GM21619 (cell line): ENCODE results near the gene SRGN.

Experiments used
- ATAC-seq: cut with Tn5 transposase; IDR thresholded peaks from one replicate; pipeline ENCODE4 v1.9.1; 2021; ENCODE audit not compliant: unreplicated experiment

The SRGN gene

DNA sequence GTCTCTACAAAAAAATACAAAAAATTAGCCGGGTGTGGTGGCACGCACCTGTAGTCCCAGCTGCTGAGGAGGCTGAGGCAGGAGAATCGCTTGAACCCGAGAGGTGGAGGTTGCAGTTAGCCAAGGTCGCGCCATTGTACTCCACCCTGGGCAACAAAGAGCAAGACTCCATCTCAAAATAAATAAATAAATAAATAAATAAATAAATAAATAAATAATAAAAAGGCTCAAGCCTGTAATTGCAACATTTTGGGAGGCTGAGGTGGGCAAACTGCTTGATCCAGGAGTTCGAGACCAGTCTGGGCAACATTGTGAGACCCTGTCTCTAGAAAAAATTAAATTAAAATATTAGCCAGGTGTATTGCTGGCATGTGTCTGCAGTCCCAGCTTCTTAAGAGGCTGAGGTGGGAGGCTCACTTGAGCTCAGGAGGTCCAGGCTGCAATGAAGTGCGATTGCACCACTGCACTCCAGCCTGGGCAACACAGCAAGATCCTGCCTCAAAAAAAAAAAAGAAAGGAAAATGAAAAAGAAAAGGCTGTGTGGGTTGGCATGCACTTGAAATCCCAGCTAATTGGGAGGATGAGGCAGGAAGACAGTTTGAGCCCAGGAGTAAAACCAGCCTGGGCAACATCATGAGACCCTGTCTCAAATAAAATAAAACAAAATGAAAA, 27.6 kb upstream of the SRGN start:
- ATAC-seq = no peak

DNA sequence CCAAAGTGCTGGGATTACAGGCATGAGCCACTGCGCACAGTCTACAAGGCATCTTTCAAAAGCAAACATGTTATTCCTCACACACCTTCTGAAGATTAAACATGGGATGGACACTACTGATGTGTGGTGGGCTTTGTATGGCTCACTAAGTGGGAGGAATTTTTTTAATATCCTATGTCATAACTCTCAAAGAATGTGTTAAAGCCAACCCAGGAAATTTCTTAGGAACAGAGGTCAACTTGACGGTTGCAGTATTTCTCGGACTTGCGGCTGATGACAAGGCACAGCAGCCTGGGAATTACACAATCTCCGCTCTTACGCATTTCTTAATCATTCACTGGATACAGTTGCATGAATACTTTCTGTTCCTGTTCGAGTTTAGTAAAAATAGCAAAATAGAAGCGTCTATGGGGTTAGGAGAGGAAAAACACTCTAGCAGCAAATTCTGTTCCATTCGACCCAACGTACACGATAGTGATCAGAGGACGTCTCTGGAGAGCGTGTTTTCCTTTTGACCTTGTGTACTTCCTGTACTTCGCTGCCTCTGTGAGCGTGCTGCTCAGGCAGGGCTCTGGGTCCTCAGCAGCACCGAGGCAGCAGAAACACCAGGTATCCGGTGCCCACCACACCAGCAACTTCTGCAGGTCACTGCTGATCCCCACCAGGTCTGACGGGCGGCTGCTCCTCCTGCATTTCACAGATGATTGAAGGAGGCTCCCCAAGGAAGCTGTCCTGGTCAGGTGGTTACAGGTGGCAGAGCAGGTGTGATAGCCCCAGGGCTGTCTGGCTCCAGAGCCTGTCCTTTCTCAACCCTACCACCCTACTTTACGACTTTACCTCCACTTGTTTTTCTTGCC, 26.4 kb upstream of the SRGN start:
- ATAC-seq = peak; percentile 51

DNA sequence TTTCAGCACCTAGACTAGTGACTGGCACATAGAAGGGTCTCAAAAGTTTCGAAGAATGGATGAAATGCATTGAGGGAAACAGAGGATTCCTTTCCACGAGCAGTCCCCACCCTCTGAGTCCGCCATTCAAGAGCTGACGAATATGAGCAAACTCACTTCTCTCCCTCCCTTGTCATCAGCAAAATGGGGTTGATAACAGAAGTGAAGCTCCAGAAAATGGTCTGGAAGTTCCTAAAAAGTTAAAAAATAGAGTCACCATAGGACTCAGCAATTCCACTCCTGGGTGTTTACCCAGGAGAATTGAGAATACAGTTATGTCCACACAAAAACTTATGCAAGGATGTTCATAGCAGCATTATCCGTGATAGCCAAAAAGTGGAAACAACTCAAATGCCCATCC, 25.0 kb upstream of the SRGN start:
- no peak for ATAC-seq

DNA sequence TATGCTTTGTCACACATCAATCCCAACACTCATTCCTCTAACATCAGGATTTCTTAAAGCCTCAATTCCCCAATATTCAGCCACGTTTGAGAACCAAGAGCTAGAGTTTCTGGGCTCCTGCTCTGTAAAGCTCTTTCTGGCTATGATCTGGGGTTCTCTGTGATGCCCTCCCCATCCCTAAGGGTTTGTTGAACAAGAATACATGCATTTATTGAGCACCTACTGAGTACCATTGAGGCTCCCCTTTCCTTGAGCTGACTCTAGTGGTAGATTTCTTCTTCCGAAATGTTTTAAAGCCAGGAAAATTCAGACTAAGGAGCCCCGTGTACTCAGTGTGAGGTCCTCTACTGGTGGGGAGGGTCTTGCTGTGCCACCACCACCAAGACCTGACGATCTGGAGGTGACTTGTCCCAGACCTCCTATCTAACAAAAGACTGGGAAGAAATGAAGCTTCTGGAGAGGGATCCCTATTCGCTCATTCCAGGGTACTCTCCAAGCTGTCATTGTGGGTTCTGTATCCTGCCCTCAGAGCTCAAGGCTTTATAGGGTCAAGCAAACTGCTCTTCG, 23.1 kb upstream of the SRGN start:
- ATAC-seq = no peak

DNA sequence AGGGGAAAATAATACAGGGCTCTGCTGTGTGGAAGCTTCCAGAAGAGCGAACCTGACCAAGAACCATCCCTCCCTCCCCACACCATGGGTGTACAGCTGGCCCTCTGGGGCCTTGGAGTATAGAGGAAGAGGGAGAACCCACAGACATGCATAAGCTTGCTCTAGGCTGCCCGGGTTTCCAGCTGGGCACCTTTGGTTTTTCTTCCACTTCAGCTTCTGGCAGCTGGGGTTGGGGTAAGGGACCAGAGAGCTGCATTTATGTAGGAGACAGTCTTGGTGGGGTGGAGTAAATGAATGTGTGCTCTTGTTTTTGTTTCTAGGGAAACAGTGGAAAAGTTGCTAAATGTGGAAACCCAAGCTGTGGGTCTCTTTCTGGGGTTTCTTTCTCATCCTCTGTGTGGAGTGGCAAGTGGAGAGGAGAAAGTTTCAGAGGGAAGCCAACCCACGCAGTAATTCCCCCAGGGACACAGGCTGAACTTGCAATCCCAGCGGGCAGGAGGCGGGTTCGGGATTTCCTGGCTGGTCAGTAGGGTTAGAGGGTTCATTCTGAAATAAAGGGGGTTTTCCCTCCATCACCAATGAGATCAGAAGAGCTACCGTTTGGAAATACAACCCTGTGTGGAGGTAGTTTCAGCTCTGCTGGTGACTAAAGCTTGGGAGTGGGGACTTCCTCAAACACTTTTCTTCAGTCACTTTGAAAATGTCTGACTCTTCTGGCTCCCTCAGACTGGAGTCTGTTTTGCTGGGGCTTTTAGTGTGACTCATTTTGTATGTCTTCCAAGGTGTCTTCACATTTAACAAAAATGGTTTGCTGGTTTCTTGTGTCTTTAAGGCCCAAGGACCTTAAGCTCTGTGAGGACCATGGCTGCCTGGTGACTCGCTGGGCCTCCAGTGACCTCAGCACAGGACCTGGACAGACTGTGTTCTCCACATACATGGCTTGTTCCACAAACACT, 22.2 kb upstream of the SRGN start:
- ATAC-seq = peak; percentile 50

DNA sequence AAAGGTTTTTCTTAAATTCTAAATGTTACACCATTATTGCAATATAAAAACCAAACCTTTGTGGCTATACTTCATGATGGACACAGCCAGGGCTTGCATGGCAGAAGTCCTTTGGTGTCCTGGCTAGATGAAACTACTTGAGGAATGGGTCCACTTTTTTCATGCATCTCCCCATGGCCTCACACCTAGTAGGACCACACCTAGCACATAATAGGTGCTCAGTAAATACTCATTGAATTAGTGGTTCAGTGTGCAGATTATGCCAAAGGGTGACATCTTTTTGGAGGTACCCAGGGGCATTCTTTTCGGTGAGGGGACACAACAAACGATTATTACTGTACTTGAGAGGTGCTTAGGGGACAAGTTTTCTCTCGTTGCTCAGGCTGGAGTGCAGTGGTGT, 20.7 kb upstream of the SRGN start:
- no peak for ATAC-seq

DNA sequence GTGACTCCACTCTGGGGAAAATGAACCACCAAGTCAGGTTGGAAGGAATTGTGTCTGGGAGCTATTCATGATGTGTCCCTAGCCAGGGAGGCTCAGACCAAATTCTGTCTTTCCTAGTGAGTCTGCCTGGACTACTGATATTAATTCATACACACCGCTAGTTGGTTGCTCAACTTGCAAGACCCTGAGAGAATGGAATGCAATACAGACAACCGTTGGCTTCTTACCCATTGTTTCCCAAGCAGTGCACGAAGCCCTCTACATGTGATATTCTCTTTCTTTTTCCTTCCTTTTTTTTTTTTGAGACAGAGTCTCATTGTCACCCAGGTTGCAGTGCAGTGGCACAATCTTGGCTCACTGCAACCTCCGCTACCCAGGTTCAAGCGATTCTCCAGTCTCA, 19.4 kb upstream of the SRGN start:
- no peak for ATAC-seq

DNA sequence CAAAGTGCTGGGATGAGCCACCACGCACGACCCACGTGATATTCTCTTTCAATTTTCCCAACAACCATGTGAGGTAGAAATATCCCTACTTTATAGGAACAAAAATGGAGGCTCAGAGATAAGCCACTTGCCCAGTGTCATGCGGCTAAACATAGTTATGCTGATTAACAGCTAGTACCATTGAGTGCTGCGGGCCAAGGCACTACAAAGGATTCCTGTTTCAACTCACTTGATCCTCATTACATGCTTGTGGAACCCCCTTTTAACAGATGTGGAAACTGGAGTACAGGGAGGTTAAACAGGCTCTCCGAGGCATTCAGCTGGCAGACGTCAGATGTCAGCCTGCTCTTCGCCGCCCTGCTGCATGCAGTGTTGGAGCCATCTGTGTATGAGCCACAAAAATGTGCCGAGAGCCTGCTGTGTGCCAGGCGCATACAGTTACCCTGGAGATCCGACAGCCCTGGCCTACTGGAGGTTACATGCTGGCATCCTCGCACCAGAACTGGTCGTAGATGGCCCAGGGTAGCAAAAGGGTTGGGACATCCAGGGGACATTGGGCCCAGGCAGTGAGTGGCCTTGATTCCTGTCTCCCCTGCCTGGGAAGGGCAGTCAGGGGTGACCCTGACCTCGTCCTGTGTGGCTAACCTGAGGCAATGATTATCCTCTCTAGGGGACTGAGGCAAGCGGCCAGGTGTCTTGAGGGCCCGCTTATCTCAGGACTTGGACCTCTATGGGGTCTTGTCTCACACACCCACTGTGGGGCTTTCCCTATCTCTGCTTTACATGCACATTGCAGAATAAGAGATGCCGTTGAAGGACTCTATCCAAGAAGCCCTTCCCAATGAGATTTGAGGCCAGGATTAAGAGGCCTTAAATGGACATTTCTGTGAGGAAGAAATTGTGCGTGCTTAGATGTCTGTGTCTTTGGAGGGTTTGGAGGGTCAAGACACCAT, 18.5 kb upstream of the SRGN start:
- ATAC-seq = no peak

DNA sequence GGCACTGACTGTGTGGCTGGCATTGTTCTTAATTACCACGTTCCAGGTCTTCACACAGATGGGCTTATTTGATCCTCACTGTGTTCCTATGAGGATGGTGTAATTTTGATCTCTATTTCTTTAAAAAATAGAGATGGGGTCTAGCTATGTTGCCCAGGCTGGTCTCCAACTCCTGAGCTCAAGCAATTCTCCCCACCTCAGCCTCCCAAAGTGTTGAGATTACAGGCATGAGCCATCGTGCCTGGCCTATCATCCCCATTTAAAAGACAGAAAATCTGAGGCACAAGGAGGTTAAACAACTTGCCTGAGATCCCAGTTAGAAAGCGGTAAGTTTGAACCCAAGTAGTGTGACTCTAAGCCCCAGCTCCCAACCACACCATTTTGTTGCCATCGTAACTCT, 17.0 kb upstream of the SRGN start:
- no peak for ATAC-seq

DNA sequence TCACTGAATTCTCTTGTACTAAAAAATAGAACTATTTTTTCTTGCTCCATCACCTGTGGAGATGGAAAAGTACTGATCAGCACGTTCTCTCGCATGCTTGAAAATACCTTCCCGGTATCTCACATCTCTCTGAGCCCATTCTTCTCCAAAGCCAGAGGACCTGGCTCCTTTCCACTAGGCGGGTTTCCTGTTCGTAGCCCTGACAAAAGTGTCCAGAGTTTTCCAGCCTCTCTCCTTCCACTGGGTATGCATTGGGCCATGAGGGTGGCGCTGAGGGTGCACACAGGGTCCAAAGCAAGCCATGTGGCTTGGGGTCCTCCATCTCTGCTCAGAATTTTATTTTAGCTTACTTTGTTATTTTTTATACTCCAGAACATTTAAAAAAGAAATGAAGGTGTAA, 16.3 kb upstream of the SRGN start:
- no peak for ATAC-seq

DNA sequence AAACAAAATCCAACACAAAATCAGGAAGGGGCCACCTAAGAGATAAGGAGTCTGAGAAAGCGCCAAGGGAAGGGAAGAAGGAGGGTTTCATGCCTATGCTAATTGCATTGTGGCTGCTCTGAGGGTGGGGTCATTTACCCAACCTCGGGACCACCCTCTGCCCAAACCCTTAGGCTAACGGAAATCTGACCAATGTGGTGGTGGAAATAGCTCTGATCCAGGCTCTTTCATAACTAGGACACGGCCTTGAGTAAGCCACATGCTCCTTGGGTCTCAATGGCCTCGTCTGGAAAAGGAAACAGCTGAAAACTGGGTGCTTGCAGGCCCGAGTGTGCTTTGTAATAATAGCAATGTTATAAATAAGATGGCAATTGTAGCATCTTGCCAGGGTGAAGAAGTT, 14.9 kb upstream of the SRGN start:
- ATAC-seq = no peak

DNA sequence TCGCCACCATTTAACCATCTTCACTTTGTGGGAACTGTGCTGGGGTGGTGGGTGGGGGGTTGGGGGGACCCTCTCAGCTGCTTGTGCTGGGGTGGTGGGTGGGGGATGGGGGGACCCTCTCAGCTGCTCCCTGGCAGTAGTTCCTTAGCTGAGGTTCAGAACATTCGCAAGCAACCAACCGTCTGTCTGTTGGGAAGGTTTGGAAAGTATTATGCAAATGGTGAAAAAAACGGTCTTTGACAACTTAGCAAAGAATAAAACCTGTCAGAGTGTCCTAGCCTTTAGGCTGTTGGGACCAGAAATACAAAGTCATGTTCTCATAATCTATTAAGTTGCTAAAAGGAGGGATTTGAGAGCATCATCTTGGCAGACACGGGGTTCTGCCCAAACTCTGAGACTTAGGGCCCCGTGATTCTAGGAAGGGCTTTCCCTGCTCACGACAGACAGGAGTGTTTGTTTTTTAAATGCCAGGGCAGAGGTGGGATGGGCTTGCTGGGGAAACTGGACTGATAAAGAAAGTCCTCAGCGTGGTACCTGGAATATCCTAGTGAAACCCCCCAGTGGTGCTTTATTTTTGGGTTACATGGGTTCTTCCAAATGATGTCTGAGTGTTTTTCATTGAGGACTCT, 14.1 kb upstream of the SRGN start:
- ATAC-seq = no peak

DNA sequence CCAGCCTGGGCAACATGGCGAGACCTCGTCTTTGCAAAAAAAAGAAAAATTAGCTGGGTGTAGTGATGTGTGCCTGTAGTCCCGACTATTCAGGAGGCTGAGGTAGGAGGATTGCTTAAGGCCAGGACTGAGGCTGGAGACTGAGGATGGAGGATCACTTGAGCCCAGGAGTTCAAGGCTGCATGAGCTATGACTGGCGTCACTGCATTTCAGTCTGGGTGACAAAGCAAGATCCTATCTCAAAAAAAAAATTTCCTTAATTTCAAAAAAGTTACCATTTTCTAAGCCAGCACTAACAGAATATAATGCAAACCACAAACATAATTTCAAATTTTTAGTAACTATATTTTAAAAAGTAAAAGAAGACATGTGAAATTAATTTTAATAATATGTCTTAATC, 13.4 kb upstream of the SRGN start:
- ATAC-seq = no peak

DNA sequence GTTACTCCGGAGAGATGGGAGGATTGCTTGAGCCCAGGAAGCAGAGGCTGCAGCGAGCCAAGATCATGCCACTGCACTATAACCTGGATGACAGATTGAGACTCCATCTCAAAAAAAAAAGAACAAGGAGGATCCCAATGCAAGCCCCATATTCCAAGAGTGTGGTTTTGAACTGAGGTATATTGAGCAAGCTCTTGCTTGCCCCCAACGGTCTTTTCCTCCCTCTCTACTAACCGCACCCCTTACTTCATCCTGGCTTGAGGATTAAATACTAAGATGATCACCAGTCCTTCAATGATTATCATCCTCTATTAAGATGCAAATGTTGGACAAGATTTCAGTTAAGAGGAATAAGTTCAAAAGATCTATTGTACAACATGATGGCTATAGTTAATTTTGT, 12.5 kb upstream of the SRGN start:
- ATAC-seq = no peak

DNA sequence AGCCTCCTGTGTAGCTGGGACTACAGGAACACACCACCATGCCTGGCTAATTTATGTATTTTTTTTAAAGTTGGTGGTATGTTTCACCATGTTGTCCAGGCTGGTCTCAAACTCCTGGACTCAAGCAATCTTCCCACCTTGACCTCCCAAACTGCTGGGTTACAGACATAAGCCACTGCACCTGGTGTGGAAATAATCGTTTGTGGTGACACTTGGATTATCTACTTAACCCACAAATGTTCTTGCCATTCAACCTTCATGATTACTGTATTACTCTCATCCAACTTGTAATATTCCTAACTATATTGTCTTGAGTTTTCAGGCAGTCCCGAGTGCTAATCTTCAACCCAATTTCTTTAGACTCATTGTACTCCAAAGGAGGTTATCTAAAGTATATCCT, 9.6 kb upstream of the SRGN start:
- ATAC-seq = no peak

DNA sequence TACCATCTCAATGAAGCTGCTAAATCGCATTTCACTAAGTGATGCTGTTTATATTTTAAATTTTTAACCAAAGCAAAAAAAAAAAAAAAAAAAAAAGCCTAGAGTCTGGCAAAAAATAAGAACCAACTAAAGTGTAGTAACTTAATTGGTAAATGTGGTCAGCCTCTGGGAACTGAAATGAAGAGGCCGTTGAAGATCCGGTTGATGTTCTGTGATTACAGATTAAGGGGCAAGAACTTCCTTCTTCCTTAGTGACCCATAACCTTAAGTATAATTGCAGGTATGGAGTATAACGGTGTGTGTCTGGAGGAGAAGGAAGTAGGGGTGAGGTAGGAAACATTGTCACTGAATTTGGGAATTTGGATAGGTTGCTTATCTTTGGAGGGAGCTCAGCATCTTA, 7.7 kb upstream of the SRGN start:
- ATAC-seq = no peak

DNA sequence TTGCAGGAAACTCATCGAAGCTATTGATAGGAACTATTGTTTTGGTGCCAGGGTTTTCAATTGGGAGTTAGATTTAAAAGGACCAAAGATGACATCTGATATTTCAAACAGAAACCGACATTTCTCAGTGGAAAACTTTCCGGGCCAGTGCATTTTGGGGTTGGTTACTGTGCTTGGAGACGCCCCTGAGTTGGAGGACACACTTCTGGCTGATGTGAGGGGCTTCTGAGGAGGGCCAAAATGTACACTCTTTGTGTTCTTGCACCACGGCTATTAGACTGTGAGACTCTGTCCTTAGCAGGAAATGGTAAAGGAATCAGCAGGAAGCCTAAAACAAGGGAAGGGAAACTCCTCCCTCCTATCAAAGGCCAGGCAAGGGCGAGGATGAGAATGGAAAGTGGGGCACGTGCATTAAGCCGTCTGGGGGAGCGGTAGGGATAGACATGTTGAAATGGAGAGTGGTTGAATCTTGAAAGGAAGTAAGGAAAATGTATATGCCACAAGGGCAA, 1.8 kb upstream of the SRGN start:
- ATAC-seq = no peak

DNA sequence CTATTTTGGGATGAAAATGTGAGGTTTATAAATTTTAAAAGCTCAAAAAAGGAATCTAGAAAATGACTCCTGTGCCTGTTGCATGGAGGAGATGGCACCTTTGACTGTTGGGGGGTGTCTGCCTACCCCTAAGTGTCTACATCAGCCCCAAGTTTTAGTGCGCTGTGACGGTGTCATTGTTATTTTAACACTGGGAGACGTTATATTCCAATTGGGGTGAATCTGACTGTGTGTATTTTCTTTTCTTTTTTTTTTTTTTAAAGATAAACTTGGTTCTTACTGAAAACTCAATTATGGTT, 517 bp downstream of the SRGN start:
- no peak for ATAC-seq

DNA sequence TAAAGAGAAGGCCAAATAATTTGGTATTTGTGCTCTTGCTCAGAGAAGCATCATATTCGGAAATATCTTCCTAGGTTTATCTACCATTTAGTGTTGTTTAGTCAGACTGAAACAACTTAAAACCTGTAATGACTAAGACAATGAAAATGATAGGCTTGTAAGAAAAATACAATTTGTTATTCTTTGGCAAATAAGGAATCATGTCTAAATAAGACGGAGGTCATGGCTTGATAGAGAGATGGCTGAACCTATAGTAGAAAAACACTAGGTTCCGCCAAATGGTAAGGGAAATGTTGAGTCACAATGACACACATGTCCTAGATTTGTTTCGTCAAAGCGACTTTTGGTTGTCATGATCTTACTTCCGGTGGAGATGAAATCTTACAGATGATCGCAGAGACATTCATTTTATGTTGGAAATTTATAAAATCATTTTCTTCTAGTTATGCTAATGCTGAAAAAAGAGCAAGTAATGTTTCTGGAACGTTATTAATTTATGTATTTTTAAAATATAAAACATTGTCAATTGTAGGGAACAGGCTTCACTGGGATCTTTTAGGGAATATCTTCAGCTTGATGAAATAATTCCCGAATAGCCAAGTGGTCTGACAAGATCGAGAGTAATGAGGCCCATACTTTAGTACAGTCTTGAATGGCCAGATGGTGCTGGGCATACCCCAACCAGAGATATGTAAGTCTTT, 1.0 kb downstream of the SRGN start:
- ATAC-seq = no peak
